WTC11 (cell line): ENCODE measurements around the gene EVC.

Experiments used
- CREB1 ChIP-seq: sonication (generic); formaldehyde crosslinking; IDR thresholded peaks from 2 replicates; pipeline ENCODE4 v1.8.0; 2023; ENCODE audit warnings: mild to moderate bottlenecking, missing genetic modification reagents
- CTCF ChIP-seq: fragments of 200-600 bp; IDR thresholded peaks from 2 replicates; pipeline ENCODE4 v1.8.0; 2022; ENCODE audit warnings: antibody characterized with exemption
- ETV6 ChIP-seq: sonication (generic); formaldehyde crosslinking; IDR thresholded peaks from 2 replicates; pipeline ENCODE4 v1.8.1; 2022; ENCODE audit warnings: mild to moderate bottlenecking, missing genetic modification reagents
- FOXP1 ChIP-seq: sonication (generic); formaldehyde crosslinking; IDR thresholded peaks from 2 replicates; pipeline ENCODE4 v1.8.0; 2022; ENCODE audit warnings: missing genetic modification reagents, mild to moderate bottlenecking, moderate library complexity, borderline replicate concordance
- KAT7 ChIP-seq: sonication (generic); formaldehyde crosslinking; IDR thresholded peaks from 2 replicates; pipeline ENCODE4 v1.8.1; 2023; ENCODE audit warnings: missing genetic modification reagents, mild to moderate bottlenecking, borderline replicate concordance
- TEAD4 ChIP-seq: sonication (generic); formaldehyde crosslinking; IDR thresholded peaks from 2 replicates; pipeline ENCODE4 v1.8.0; 2022; ENCODE audit warnings: mild to moderate bottlenecking, missing genetic modification reagents
- ZNF121 ChIP-seq: sonication (generic); formaldehyde crosslinking; IDR thresholded peaks from 2 replicates; pipeline ENCODE4 v1.8.0; 2023; ENCODE audit warnings: missing genetic modification reagents
- TF ChIP-seq, protein P1 (sequence below): sonication (generic); formaldehyde crosslinking; conservative IDR thresholded peaks from 2 replicates; pipeline ENCODE4 v1.8.1; 2022; ENCODE audit warnings: mild to moderate bottlenecking, missing genetic modification reagents
- TF ChIP-seq, protein P2 (sequence below): sonication (generic); formaldehyde crosslinking; IDR thresholded peaks from 2 replicates; pipeline ENCODE4 v1.8.1; 2022; ENCODE audit warnings: low read depth, missing genetic modification reagents, borderline replicate concordance
- TF ChIP-seq, protein P3 (sequence below): sonication (generic); formaldehyde crosslinking; IDR thresholded peaks from 2 replicates; pipeline ENCODE4 v1.8.1; 2022; ENCODE audit warnings: mild to moderate bottlenecking, missing genetic modification reagents, moderate library complexity, borderline replicate concordance

DNA sequence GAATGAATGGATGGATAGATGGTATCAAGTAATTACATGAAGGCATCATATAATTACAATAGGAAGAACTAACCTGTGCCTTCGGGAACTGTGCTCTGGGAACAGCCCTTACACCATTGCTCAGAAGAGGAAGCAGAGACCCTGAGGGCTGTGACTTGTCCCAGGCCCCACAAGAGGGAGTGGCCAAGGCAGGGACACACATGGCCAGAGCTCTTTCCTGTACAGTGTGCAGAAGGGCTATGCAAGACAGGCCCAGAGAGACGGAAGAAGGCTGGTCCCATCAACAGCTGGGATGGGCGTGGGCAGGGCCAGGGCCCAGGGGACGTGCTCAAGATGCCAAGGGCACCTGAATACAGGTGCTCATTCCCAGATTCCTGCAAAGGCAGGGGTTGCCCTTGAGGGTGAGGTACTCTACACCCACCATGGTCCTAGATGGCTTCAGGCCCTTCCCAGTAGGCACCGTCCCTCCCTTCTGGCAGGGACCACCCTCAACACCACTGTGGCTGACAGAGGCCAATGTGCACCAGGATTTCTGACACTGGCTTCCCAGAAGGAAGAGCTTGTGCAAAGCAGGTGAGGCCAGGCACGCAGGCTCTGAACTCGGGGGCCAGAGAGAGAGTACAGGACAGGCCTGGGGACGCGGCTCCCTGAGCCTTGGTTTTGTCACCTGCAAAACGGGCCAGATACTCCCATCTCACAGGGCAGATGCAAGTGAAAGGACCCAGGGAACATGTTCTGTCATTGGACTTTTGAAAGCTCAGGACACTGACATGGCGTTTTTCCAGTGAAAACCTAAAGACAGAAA is 4.3 kb upstream of the EVC start:
- TF ChIP-seq, protein P1, sequence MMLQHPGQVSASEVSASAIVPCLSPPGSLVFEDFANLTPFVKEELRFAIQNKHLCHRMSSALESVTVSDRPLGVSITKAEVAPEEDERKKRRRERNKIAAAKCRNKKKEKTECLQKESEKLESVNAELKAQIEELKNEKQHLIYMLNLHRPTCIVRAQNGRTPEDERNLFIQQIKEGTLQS (CRISPR knock-in tag) = no peak
- TF ChIP-seq TEAD4 (no peak), ETV6 (CRISPR knock-in tag) (no peak), CTCF (no peak), FOXP1 (CRISPR knock-in tag) (no peak), KAT7 (no peak), ZNF121 (CRISPR knock-in tag) (no peak), CREB1 (no peak)
- TF ChIP-seq, protein P2, sequence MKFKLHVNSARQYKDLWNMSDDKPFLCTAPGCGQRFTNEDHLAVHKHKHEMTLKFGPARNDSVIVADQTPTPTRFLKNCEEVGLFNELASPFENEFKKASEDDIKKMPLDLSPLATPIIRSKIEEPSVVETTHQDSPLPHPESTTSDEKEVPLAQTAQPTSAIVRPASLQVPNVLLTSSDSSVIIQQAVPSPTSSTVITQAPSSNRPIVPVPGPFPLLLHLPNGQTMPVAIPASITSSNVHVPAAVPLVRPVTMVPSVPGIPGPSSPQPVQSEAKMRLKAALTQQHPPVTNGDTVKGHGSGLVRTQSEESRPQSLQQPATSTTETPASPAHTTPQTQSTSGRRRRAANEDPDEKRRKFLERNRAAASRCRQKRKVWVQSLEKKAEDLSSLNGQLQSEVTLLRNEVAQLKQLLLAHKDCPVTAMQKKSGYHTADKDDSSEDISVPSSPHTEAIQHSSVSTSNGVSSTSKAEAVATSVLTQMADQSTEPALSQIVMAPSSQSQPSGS (CRISPR knock-in tag) = no peak
- TF ChIP-seq, protein P3, sequence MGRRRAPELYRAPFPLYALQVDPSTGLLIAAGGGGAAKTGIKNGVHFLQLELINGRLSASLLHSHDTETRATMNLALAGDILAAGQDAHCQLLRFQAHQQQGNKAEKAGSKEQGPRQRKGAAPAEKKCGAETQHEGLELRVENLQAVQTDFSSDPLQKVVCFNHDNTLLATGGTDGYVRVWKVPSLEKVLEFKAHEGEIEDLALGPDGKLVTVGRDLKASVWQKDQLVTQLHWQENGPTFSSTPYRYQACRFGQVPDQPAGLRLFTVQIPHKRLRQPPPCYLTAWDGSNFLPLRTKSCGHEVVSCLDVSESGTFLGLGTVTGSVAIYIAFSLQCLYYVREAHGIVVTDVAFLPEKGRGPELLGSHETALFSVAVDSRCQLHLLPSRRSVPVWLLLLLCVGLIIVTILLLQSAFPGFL (CRISPR knock-in tag) = no peak
